GM19324 (cell line): ENCODE results near the gene ZDHHC7.
"Not testable (repeated sequence)": the region's sequence is repeated elsewhere in the genome, so short reads cannot be mapped to it uniquely, and the experiment has no call there.

Experiments
- ATAC-seq: cut with Tn5 transposase; IDR thresholded peaks from one replicate; pipeline ENCODE4 v1.9.1; 2021; ENCODE audit warnings: mild to moderate bottlenecking, moderate library complexity; ENCODE audit not compliant: unreplicated experiment, low FRiP score

The ZDHHC7 gene

GRCh38 chr16:84947996-84948850 lies 63.1 kb downstream of the ZDHHC7 start:
- ATAC-seq: no peak

GRCh38 chr16:84947022-84947421 lies 64.3 kb downstream of the ZDHHC7 start:
- ATAC-seq: no peak

DNA sequence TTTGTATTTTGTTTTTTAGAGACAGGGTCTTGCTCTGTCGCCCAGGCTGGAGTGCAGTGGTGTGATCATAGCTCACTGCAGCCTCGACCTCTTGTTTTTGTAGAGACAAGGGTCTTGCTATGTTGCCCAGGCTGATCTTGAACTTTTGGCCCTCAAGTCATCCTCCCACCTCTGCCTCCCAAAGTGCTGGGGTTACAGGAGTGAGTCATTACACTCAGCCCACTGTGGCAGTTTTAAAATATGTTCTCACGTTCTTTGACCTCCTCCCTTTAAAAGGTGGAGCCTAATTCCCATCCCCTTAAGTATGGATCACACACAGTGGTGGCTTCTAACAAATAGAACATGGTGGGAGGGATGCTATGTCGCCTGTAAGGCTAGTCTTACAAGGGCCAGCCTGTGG lies 67.7 kb downstream of the ZDHHC7 start:
- ATAC-seq: no peak

DNA sequence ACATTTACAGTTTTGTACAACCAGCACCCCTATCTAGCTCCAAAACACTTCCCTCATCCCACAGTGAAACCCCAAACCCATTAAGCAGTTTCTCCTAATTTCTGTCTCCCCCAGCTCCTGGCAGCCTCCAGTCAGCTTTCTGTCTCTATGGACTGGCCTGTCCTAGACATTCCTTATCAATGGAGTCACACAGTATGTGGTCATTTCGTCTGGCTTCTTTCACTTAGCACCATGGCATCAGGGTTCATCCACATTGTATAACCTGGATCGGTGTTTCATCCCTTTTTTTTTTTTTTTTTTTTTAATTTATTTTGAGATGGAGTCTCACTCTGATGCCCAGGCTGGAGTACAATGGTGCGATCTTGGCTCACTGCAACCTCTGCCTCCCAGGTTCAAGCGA lies 68.5 kb downstream of the ZDHHC7 start:
- no peak for ATAC-seq

- no peak for ATAC-seq
Observed at GRCh38 chr16:84941921-84942320, 69.4 kb downstream of the ZDHHC7 start.

- no peak for ATAC-seq
Observed at GRCh38 chr16:84940670-84941551, 70.4 kb downstream of the ZDHHC7 start.

- ATAC-seq: not testable (repeated sequence)
Observed at GRCh38 chr16:84938616-84939015, 72.7 kb downstream of the ZDHHC7 start.

DNA sequence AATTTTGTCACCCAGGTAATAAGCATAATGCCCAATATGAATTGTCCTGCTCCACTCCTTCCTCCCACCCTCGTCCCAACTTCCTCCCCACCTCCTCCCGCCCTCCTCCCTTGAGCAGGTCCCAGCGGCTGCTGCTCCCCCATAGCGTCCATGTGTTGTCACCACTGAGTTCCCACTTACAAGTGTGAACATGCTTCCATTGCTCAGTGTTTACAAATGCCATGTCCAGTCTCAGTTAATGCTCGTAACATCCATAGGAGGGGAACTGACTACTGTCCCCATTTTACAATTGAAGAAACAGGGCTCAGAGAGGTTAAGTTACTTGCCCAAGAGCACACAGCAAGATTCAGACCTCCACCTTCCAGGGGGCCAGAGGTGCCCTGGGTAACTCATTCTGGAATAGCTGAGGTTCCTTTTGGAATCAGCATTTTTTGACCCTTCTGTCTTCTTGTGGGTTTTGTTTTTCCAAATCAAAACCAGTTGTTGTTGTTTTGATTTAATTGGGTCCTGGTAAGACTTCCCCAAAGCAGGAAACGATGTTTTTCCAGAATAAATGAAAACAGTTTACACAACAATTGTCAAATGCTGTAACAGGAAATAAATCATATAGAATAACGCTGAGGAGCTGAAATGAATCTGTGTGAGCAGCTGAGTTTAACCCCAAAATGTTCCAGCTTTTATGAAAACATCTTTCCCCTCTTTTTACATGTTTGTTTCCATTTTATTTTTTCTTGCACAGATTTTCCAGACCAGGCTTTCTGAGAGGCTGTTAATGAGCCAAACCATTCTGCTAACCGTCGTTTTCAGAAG lies 73.9 kb downstream of the ZDHHC7 start:
- ATAC-seq: no peak

GRCh38 chr16:84933774-84934631 lies 77.3 kb downstream of the ZDHHC7 start:
- ATAC-seq: no peak

- ATAC-seq: no peak
Observed at GRCh38 chr16:84932681-84933080, 78.7 kb downstream of the ZDHHC7 start.

DNA sequence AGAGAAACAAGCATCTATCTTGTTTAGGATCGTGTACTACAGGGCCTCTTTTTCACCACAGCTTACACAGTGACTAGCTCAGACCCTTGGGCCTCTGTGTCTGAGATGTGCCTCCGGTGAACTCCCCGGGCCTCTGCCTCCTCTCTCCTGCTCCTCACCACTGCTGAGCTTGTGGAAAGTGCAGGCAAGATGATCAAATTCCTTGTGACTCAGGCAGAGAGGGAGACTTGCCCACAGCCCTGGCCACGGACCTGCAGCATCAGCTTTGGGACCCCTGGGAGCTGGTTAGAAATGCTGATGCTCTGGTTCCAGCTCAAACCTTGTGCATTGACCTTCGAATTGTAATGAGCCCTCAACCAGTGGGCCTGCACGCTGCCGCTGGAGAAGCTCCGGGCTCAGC lies 79.8 kb downstream of the ZDHHC7 start:
- no peak for ATAC-seq

GRCh38 chr16:84931107-84931494 lies 80.2 kb downstream of the ZDHHC7 start:
- ATAC-seq: no peak

DNA sequence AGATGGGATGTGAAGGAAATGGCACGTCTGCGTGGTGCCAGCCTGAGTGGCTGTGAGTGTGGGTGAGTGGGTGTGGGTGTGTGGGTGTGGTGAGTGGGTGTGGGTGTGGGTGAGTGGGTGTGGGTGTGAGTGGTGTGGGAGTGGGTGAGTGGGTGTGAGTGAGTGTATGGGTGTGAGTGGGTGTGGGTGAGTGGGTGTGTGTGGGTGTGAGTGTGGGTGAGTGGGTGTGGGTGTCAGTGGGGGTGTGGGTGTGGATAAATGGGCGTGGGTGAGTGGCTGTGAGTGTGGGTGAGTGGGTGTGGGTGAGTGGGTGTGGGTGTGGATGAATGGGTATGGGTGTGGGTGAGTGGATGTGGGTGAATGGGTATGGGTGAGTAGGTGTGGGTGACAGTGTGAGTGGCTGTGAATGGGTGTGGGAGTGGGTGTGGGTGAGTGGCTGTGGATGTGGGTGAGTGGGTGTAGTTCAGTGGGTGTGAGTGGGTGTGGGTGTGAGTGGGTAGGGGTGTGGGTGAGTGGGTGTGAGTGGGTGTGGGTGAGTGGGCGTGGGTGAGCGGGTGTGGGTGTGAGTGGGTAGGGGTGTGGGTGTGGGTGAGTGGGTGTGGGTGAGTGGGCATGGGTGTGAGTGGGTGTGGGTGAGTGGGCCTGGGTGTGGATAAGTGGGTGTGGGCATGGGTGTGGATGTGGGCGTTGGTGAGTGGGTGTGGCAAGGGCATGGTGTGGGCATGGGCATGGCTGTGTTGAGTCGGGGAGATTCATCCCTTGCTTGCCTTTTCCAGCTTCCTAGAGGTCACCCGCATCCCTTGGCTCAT lies 80.8 kb downstream of the ZDHHC7 start:
- ATAC-seq: no peak

DNA sequence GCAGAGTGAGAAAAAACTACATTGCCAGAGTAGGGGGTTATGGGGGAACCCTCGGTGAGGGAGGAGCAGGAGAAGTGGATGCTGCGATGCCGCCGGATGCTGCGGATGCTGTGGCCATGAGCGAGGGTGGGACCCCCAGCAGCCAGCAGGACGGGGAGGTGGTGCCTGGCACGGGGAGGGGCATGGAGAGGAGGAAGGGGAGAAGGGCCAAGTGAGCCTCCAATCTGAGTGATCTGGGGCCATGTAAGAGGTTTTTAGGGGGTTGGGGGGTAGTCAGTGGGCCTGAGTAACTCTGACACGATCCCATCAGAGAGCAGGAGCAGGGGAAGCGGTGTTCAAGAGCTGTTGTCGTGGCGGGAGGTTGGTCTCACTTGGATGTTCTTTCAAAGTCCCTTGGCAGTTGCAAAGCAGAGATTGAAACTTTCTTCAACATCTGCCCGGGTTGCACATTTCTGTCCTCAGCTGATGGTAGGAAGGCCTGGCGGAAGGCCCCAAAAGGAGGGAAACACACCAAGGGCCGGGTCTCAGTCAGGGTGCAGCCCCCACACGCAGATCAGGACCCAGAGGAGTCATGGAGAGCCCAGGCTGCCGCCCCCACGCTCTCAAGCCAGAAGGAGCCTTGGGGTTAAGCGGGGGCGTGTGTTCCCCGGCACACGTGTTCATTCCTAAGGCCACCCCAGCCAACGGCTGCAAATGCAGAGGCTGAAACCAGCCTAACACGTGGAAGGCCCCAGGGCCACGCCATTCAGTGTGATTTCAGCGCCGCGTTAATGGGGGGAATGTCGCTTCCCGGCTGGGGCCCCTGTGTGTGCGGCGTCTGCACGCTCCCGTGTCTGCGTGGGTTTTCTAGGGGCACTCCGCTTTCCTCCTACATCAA lies 81.7 kb downstream of the ZDHHC7 start:
- no peak for ATAC-seq

- no peak for ATAC-seq
Observed at GRCh38 chr16:84928679-84929420, 82.5 kb downstream of the ZDHHC7 start.

DNA sequence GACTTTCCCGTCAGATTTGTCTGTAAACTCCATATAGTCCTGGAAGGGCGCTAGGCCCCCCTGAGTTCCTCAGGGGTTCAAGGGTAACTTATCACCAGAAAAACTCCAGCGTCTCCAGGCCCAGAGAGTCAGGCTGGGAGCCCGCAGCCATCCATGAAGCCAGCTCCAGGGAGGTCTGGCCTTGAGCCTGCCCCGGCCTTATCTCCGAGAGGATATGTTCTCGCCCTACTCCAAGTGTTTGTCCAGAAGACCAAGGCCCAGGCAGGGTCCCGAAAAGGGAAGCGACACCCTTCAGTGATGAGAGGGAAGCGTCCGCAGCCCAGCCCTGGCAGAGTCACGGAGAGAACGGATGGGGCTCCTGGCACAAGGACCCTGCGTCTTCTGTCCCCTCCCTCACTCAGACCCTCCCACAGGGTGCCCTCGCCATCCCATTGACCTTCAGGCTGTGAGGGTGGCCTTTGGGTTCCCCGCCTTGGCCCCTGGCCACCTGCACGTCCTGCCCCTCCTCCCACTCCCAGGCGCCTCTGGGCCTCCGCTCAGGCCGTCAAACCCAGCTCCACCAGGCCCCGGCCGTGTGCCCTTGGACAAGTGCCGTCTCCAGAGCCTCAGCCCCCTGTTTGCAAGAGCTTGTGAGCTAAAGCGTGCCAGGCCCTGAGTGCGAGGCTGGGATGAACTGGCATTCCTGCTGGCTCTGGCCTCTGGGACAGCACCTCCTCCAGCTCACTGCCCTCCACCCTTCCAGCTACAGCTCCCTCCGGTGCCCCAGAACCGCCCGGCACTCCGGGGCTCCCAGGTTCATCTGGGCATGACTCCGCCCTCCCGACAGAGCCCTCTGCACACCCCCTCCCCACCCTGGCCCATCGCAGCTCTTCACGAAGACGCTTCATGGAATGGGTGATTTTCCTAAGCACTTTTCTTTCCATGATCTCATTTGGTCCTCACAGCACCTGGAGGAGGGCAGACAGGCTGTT lies 83.4 kb downstream of the ZDHHC7 start:
- ATAC-seq: no peak
